Mesothelial cell of epicardium (in vitro differentiated cells): ENCODE results near the gene ADM2. TPM values are rescaled to one million over a fixed set of nuclear protein-coding genes. Genes with fewer than 3 reads are reported as not detected.

Experiments
- DNase-seq, 2 experiments: peaks; one replicate each; pipeline ENCODE4 v3.0.0; 2021; ENCODE audit warnings: low spot score in 2 of 2; ENCODE audit not compliant: unreplicated experiment in 2 of 2
- H3K27ac Mint-ChIP-seq: 2 replicates; pipeline ENCODE4 v1.8.0; 2021; ENCODE audit warnings: mixed read lengths
- H3K27me3 Mint-ChIP-seq: 2 replicates; pipeline ENCODE4 v1.8.0; 2021; ENCODE audit warnings: low read depth, mixed read lengths
- H3K36me3 Mint-ChIP-seq: 2 replicates; pipeline ENCODE4 v1.8.0; 2021; ENCODE audit warnings: mixed read lengths
- H3K4me1 Mint-ChIP-seq: 2 replicates; pipeline ENCODE4 v1.8.0; 2021; ENCODE audit warnings: mixed read lengths
- H3K4me3 Mint-ChIP-seq: 2 replicates; pipeline ENCODE4 v1.8.0; 2021; ENCODE audit warnings: mild to moderate bottlenecking, moderate library complexity, mixed read lengths
- H3K9me3 Mint-ChIP-seq: 2 replicates; pipeline ENCODE4 v1.8.0; 2021; ENCODE audit warnings: mixed read lengths
- total RNA-seq: library from RNA; stranded (reverse); gene quantifications from 3 replicates; pipeline ENCODE4 v1.2.1, GENCODE V29; 2021
- TF ChIP-seq, protein P1 (sequence below): fragments of 200-600 bp; sonication (generic); IDR thresholded peaks from one replicate; pipeline ENCODE4 v1.5.0; 2021; ENCODE audit warnings: antibody characterized with exemption; ENCODE audit not compliant: unreplicated experiment

ADM2 gene
- total RNA-seq, 1 donor from 2014 or later = 1.4 TPM

DNA sequence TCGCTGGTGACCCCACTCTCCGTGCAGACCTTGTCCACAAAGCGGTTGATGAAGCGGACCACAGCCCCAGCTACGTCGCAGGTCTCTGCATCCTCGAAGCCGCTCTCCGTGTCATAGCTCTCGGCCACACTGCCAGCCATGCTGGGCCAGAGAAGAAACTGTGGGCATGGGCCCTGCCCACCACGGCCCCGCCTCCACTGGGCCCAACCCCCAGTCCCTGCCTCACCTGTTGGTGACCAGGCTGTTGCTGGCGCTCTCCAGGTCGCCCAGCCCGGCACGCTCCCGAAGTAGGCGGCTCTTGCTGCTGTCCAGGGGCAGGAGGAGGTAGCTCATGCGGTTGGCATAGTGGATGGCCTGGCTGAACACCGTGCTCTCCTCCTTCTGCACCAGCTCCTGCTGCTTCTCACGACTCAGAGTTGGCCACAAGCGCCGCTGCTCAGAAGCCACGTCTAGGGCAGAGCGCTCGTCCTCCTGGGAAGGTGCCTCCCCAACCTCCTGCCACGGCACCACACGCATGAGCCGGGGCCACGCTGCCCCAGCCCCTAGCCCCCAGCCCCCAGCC, 19.3 kb upstream of the ADM2 start:
- Mint-ChIP-seq H3K36me3 (peaks cover 25% of the 10 kb centered on the region), H3K27ac (no peak overlapping the region)
- TF ChIP-seq, protein P1, sequence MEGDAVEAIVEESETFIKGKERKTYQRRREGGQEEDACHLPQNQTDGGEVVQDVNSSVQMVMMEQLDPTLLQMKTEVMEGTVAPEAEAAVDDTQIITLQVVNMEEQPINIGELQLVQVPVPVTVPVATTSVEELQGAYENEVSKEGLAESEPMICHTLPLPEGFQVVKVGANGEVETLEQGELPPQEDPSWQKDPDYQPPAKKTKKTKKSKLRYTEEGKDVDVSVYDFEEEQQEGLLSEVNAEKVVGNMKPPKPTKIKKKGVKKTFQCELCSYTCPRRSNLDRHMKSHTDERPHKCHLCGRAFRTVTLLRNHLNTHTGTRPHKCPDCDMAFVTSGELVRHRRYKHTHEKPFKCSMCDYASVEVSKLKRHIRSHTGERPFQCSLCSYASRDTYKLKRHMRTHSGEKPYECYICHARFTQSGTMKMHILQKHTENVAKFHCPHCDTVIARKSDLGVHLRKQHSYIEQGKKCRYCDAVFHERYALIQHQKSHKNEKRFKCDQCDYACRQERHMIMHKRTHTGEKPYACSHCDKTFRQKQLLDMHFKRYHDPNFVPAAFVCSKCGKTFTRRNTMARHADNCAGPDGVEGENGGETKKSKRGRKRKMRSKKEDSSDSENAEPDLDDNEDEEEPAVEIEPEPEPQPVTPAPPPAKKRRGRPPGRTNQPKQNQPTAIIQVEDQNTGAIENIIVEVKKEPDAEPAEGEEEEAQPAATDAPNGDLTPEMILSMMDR = no peak

DNA sequence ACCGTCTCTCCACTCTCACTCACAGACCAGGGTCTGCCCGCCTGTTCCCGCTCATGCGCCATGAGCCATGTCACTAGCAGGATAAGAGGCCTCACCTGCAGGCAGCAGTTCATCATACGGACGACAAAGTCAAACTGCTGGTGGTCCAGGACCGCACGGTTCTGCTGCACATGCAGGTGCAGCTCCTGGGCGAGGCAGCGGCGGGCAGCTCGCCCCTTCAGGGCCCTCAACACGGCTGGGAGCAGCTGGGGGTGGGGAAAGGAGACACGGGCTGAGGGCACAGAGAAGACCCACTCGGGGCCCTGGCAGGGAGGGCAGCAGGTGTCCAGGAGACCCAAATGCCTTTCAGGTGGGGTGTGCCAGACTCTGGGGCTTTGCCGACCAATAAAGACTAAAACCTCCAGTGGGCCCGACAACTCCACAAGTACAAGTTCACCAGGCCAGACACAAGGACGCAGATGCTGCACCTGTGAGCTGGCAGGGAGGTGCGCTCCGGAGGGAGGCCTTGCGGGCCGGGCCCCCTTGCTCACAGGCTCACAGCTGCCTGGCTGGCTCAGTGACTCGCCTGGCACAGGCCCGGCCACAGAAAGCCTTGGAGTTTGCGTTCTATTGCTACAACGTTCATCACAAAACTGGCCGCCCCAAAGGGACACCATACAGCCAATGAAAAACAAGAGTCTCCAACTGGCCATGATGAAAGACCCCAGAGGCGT, 18.0 kb upstream of the ADM2 start:
- Mint-ChIP-seq H3K4me1 (peaks cover 2% of the 10 kb centered on the region), H3K27me3 (no peaks in the 10 kb centered on the region), H3K9me3 (no peaks in the 10 kb centered on the region), H3K27ac (no peak overlapping the region), H3K36me3 (peaks cover 21% of the 10 kb centered on the region), H3K4me3 (no peak overlapping the region)
- DNase-seq = no peak
- TF ChIP-seq, protein P1 = no peak

More for the DNA sequence above, 19.3 kb upstream of the ADM2 start:
- Mint-ChIP-seq H3K4me1 (peaks cover 2% of the 10 kb centered on the region), H3K4me3 (no peak overlapping the region), H3K9me3 (no peaks in the 10 kb centered on the region), H3K27me3 (no peaks in the 10 kb centered on the region)
- DNase-seq = no peak

DNA sequence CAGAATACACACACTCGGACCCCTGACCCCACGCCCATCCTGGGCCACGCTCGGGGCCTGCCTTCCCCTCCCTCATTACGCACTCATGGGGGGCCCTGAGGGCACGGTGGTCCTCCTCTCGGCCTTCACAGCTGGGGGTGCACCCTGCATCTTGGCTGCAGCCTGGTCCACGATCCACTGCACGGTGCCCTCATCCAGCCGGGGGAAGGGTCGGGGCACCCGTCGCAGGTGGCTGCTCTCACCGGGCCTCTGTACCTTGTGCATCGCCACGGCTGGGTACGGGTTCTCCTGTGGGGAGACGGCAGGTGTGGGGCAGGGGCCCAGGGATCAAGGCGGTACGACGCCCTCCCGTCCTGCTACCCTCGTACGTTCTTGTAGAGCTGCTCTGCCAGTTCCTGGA, 16.9 kb upstream of the ADM2 start:
- H3K9me3 Mint-ChIP-seq = no peaks in the 10 kb centered on the region
- peaks cover 2% of the 10 kb centered on the region for H3K4me1 Mint-ChIP-seq
- DNase-seq = no peak
- TF ChIP-seq, protein P1 = no peak
- no peak overlapping the region for H3K4me3 Mint-ChIP-seq
- H3K27ac Mint-ChIP-seq = no peak overlapping the region
- no peaks in the 10 kb centered on the region for H3K27me3 Mint-ChIP-seq
- peaks cover 16% of the 10 kb centered on the region for H3K36me3 Mint-ChIP-seq

DNA sequence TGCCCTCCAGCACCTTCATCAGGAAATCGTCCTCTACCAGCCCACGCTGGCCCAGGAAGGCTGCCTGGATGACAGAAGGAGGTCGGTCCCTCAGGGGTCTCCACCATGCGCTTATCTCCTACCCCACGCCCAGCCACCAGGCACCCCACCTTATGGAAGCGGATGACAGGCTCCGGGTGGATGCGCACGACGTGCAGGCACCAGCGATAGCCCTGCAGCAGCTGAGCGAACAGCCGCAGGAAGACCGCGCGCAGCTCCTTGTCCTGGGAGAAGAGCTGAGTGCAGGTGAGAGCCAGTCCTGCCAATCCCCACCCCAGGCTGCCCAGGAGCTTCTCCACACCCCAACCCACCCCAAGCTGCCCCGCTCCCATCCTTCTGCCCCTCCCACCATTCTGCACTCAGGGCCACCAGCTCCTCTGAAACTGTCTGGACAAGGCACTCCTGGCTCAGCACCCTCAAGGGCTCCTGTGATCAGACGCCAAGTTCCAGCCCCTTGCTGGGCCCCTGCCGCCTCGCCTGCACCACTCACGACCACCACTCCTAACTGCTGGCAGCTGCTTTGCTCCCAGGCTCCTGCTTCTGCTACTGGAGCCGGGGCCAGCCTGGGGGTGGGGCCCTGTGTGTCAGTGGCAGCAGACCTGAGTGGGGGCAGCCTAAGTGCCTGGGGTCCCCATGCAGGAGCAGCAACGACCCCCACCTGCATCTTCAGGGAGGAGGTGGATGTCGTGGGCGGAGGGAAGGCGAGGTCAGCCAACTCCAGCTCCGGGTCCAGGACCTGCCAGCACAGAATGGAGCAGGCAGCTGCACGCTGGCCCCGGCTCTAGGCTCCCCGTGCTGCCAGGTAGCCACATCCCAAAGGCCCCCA, 16.0 kb upstream of the ADM2 start:
- DNase-seq = no peak
- Mint-ChIP-seq H3K27ac (no peak overlapping the region), H3K9me3 (no peaks in the 10 kb centered on the region), H3K4me3 (no peak overlapping the region), H3K36me3 (peaks cover 14% of the 10 kb centered on the region), H3K27me3 (no peaks in the 10 kb centered on the region), H3K4me1 (peaks cover 3% of the 10 kb centered on the region)
- TF ChIP-seq, protein P1 = no peak

DNA sequence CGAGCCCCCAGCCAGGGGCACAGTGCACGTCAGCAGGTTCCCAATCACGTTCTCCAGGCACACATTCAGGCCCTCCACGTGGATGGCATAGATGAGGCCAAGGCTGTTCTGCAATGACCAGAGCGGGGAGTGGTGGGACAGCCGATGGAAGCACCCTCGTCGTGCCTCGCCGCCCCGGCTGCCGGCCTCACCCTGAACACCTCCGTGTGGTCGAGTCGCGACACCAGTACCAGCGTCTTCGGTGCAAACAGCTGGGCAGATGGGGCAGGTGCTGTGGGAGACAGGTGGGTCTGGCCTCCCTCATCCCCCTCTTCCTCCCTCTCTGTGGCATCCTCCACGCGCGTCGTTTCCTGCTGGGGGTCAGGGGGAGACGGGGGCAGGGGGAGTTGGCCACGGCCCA, 14.0 kb upstream of the ADM2 start:
- Mint-ChIP-seq H3K36me3 (peaks cover 8% of the 10 kb centered on the region), H3K9me3 (no peaks in the 10 kb centered on the region), H3K27ac (no peak overlapping the region), H3K27me3 (no peaks in the 10 kb centered on the region), H3K4me3 (no peak overlapping the region), H3K4me1 (peaks cover 9% of the 10 kb centered on the region)
- TF ChIP-seq, protein P1 = no peak
- no peak for DNase-seq
